ENCODE results near the gene TBX2. TPM values are rescaled to one million over a fixed set of nuclear protein-coding genes. Genes with fewer than 3 reads are reported as not detected.
"Not testable (repeated sequence)": the region's sequence is repeated elsewhere in the genome, so short reads cannot be mapped to it uniquely, and the experiment has no call there.

TBX2 gene
- polyA plus RNA-seq, 1 donor (not counting 4 experiments of a cell fraction or from before 2014, with no cell fraction given), result not detected

GRCh38 chr17:61429274-61429673 lies 29.6 kb downstream of the TBX2 start:
- no peak for TF ChIP-seq CTCF (optimal IDR thresholded peaks at IDR 0.05 in 1 of 3, IDR thresholded peaks at IDR 0.05 in 1 of 3, conservative IDR thresholded peaks at IDR 0.05 in 1 of 3; ENCODE audit: extremely low read depth in 1 of 3, insufficient read depth in 2 of 3, low read length in 3 of 3)
- no peak for TF ChIP-seq EZH2 (IDR thresholded peaks at IDR 0.05; ENCODE audit: low read length)
- dilution Hi-C loops (cut with MboI; ENCODE audit: extremely low pct_ligation_motif_present, low sequenced_read_pairs), result no loop called here
- Histone ChIP-seq H3K4me2 (ENCODE audit: control insufficient read depth, extremely low read depth, insufficient read depth, low read depth, low read length) (no peak overlapping the region), H3K9me3 (ENCODE audit: control insufficient read depth, low read depth, low read length) (no peaks in the 10 kb centered on the region), H3K4me3 (ENCODE audit: control insufficient read depth in 2 of 3, extremely low read depth in 1 of 3, insufficient read depth in 2 of 3, low read depth in 1 of 3, low read length in 3 of 3) (no peak overlapping the region), H3K79me2 (ENCODE audit: control insufficient read depth, insufficient read depth, low read length) (no peaks in the 10 kb centered on the region), H3K9me1 (ENCODE audit: control insufficient read depth, extremely low read depth, insufficient read depth, low read length) (no peaks in the 10 kb centered on the region), H3K4me1 (ENCODE audit: control insufficient read depth, extremely low read depth, insufficient read depth, low read length) (no peaks in the 10 kb centered on the region), H4K20me1 (ENCODE audit: control insufficient read depth, extremely low read depth, insufficient read depth, low read length) (no peaks in the 10 kb centered on the region), H3K27ac (ENCODE audit: control insufficient read depth, insufficient read depth, low read length) (no peak overlapping the region), H2AFZ (ENCODE audit: control insufficient read depth, low read length) (no peak overlapping the region), H3K9ac (ENCODE audit: control insufficient read depth, extremely low read depth, insufficient read depth, low read length) (no peak overlapping the region), H3K27me3 (ENCODE audit: control insufficient read depth, extremely low read depth, insufficient read depth, low read length) (no peaks in the 10 kb centered on the region), H3K36me3 (ENCODE audit: control insufficient read depth in 2 of 2, extremely low read depth in 1 of 2, insufficient read depth in 2 of 2, low read length in 2 of 2) (no peaks in the 10 kb centered on the region)
- DNase-seq (ENCODE audit: low read depth, low spot score), result no peak
- no peak for FAIRE-seq

GRCh38 chr17:61429831-61430230 lies 30.2 kb downstream of the TBX2 start:
- H3K36me3 ChIP-seq (ENCODE audit: control insufficient read depth in 2 of 2, extremely low read depth in 1 of 2, insufficient read depth in 2 of 2, low read length in 2 of 2); DNase-seq (ENCODE audit: low read depth, low spot score); H3K79me2 ChIP-seq (ENCODE audit: control insufficient read depth, insufficient read depth, low read length); H3K27ac ChIP-seq (ENCODE audit: control insufficient read depth, insufficient read depth, low read length); H3K27me3 ChIP-seq (ENCODE audit: control insufficient read depth, extremely low read depth, insufficient read depth, low read length); H3K4me3 ChIP-seq (ENCODE audit: control insufficient read depth in 2 of 3, extremely low read depth in 1 of 3, insufficient read depth in 2 of 3, low read depth in 1 of 3, low read length in 3 of 3); H4K20me1 ChIP-seq (ENCODE audit: control insufficient read depth, extremely low read depth, insufficient read depth, low read length); FAIRE-seq; H3K9me1 ChIP-seq (ENCODE audit: control insufficient read depth, extremely low read depth, insufficient read depth, low read length); H3K4me1 ChIP-seq (ENCODE audit: control insufficient read depth, extremely low read depth, insufficient read depth, low read length); H3K4me2 ChIP-seq (ENCODE audit: control insufficient read depth, extremely low read depth, insufficient read depth, low read depth, low read length); dilution Hi-C loops (cut with MboI; ENCODE audit: extremely low pct_ligation_motif_present, low sequenced_read_pairs); H2AFZ ChIP-seq (ENCODE audit: control insufficient read depth, low read length); H3K9me3 ChIP-seq (ENCODE audit: control insufficient read depth, low read depth, low read length); H3K9ac ChIP-seq (ENCODE audit: control insufficient read depth, extremely low read depth, insufficient read depth, low read length): not testable (repeated sequence)

- dilution Hi-C loops (cut with MboI; ENCODE audit: extremely low pct_ligation_motif_present, low sequenced_read_pairs), result no loop called here
- Histone ChIP-seq H2AFZ (ENCODE audit: control insufficient read depth, low read length) (no peak overlapping the region), H3K4me2 (ENCODE audit: control insufficient read depth, extremely low read depth, insufficient read depth, low read depth, low read length) (no peak overlapping the region), H3K9ac (ENCODE audit: control insufficient read depth, extremely low read depth, insufficient read depth, low read length) (no peak overlapping the region), H3K79me2 (ENCODE audit: control insufficient read depth, insufficient read depth, low read length) (no peaks in the 10 kb centered on the region), H4K20me1 (ENCODE audit: control insufficient read depth, extremely low read depth, insufficient read depth, low read length) (no peaks in the 10 kb centered on the region), H3K9me1 (ENCODE audit: control insufficient read depth, extremely low read depth, insufficient read depth, low read length) (no peaks in the 10 kb centered on the region), H3K27me3 (ENCODE audit: control insufficient read depth, extremely low read depth, insufficient read depth, low read length) (no peaks in the 10 kb centered on the region), H3K27ac (ENCODE audit: control insufficient read depth, insufficient read depth, low read length) (no peak overlapping the region), H3K4me3 (ENCODE audit: control insufficient read depth in 2 of 3, extremely low read depth in 1 of 3, insufficient read depth in 2 of 3, low read depth in 1 of 3, low read length in 3 of 3) (no peak overlapping the region), H3K36me3 (ENCODE audit: control insufficient read depth in 2 of 2, extremely low read depth in 1 of 2, insufficient read depth in 2 of 2, low read length in 2 of 2) (no peaks in the 10 kb centered on the region), H3K9me3 (ENCODE audit: control insufficient read depth, low read depth, low read length) (no peaks in the 10 kb centered on the region), H3K4me1 (ENCODE audit: control insufficient read depth, extremely low read depth, insufficient read depth, low read length) (no peaks in the 10 kb centered on the region)
- no peak for FAIRE-seq
- TF ChIP-seq EZH2 (IDR thresholded peaks at IDR 0.05; ENCODE audit: low read length) (no peak), CTCF (optimal IDR thresholded peaks at IDR 0.05 in 1 of 3, IDR thresholded peaks at IDR 0.05 in 1 of 3, conservative IDR thresholded peaks at IDR 0.05 in 1 of 3; ENCODE audit: extremely low read depth in 1 of 3, insufficient read depth in 2 of 3, low read length in 3 of 3) (no peak)
- DNase-seq (ENCODE audit: low read depth, low spot score), result no peak
Observed at GRCh38 chr17:61431594-61432311, 32.1 kb downstream of the TBX2 start.

All from keratinocyte (primary cell).